GM18861 (cell line): ENCODE data around the gene NOL8.

Experiments
- ATAC-seq: cut with Tn5 transposase; IDR thresholded peaks from one replicate; pipeline ENCODE4 v1.9.1; 2021; ENCODE audit not compliant: unreplicated experiment

The NOL8 gene

GRCh38 chr9:92312887-92313623, 12.1 kb downstream of the NOL8 start:
- ATAC-seq: no peak

GRCh38 chr9:92310562-92310961, 14.6 kb downstream of the NOL8 start:
- ATAC-seq: no peak

- peak; percentile 60 for ATAC-seq
Measured at GRCh38 chr9:92308893-92309292, 16.3 kb downstream of the NOL8 start.

- no peak for ATAC-seq
Measured at GRCh38 chr9:92300936-92301335, 24.2 kb downstream of the NOL8 start.

GRCh38 chr9:92299116-92299515, 26.0 kb downstream of the NOL8 start:
- no peak for ATAC-seq

- no peak for ATAC-seq
Measured at GRCh38 chr9:92298036-92298435, 27.1 kb downstream of the NOL8 start.

GRCh38 chr9:92297611-92298010, 27.5 kb downstream of the NOL8 start:
- ATAC-seq: no peak

- ATAC-seq: no peak
Measured at GRCh38 chr9:92295827-92296258, 29.3 kb downstream of the NOL8 start.

- ATAC-seq: no peak
Measured at GRCh38 chr9:92295240-92295790, 29.8 kb downstream of the NOL8 start.

- ATAC-seq: no peak
Measured at GRCh38 chr9:92294297-92294676, 30.9 kb downstream of the NOL8 start.

- peak; percentile 94 for ATAC-seq
Measured at GRCh38 chr9:92293452-92294296, 31.5 kb downstream of the NOL8 start, which contains the start of gene IARS1. IARS1 (minus strand) TSS chr9:92293697; CDS start chr9:92289419, 4,278 bp downstream.

GRCh38 chr9:92293075-92293354, 32.1 kb downstream of the NOL8 start:
- no peak for ATAC-seq

GRCh38 chr9:92292338-92293074, 32.6 kb downstream of the NOL8 start:
- ATAC-seq: no peak

- no peak for ATAC-seq
Measured at GRCh38 chr9:92291577-92291976, 33.6 kb downstream of the NOL8 start.

- ATAC-seq: no peak
Measured at GRCh38 chr9:92290785-92291429, 34.2 kb downstream of the NOL8 start.

- no peak for ATAC-seq
Measured at GRCh38 chr9:92289708-92290390, 35.3 kb downstream of the NOL8 start.

GRCh38 chr9:92279302-92279701, 45.8 kb downstream of the NOL8 start:
- ATAC-seq: no peak

- ATAC-seq: no peak
Measured at GRCh38 chr9:92278110-92278509, 47.0 kb downstream of the NOL8 start.

GRCh38 chr9:92276331-92277032, 48.7 kb downstream of the NOL8 start:
- ATAC-seq: no peak

- ATAC-seq: no peak
Measured at GRCh38 chr9:92275541-92275940, 49.6 kb downstream of the NOL8 start.
